Mesenteric fat pad (tissue), 1 donor: ENCODE data around the gene PRKAG2. TPM values are rescaled to one million over a fixed set of nuclear protein-coding genes. Genes with fewer than 3 reads are reported as not detected.

ENCODE experiments used
- DNase-seq: peaks from one replicate; pipeline ENCODE4 v3.0.0-alpha.2; 2020; ENCODE audit warnings: low spot score
- total RNA-seq: library from RNA; stranded (reverse); fragmentation: NEBNext Ultra II Directional; extraction: Animal tissue kit (Norgen Biotek cat#: 25700); gene quantifications from one replicate; pipeline ENCODE4 v1.2.1, GENCODE V29; 2021
- donor health status: DM: yes; HTN: yes; CAD: no.

PRKAG2 gene
- total RNA-seq, 1 donor from 2014 or later: 61.2 TPM

GRCh38 chr7:151702961-151703360 is 174.0 kb downstream of the PRKAG2 start:
- no peak for DNase-seq

GRCh38 chr7:151700586-151701165 is 176.2 kb downstream of the PRKAG2 start:
- no peak for DNase-seq

GRCh38 chr7:151699928-151700319 is 177.0 kb downstream of the PRKAG2 start:
- DNase-seq: no peak

GRCh38 chr7:151699147-151699927 is 177.6 kb downstream of the PRKAG2 start:
- DNase-seq: no peak

- DNase-seq: no peak
These were observed 179.0 kb downstream of the PRKAG2 start for GRCh38 chr7:151697942-151698341.

GRCh38 chr7:151697515-151697895 is 179.4 kb downstream of the PRKAG2 start:
- DNase-seq: no peak

GRCh38 chr7:151696721-151697514 is 180.0 kb downstream of the PRKAG2 start:
- no peak for DNase-seq

- DNase-seq: no peak
These were observed 180.9 kb downstream of the PRKAG2 start for GRCh38 chr7:151695951-151696541.

GRCh38 chr7:151694828-151695580 is 181.9 kb downstream of the PRKAG2 start:
- no peak for DNase-seq

- no peak for DNase-seq
These were observed 182.5 kb downstream of the PRKAG2 start for GRCh38 chr7:151694441-151694827.

- DNase-seq: no peak
These were observed 183.8 kb downstream of the PRKAG2 start for GRCh38 chr7:151693140-151693539.

GRCh38 chr7:151692721-151693120 is 184.2 kb downstream of the PRKAG2 start:
- no peak for DNase-seq

GRCh38 chr7:151691449-151691848 is 185.5 kb downstream of the PRKAG2 start:
- DNase-seq: no peak

GRCh38 chr7:151690606-151691005 is 186.3 kb downstream of the PRKAG2 start:
- DNase-seq: no peak

GRCh38 chr7:151689196-151689971 is 187.5 kb downstream of the PRKAG2 start:
- no peak for DNase-seq

- DNase-seq: no peak
These were observed 188.6 kb downstream of the PRKAG2 start for GRCh38 chr7:151688236-151688780.

GRCh38 chr7:151687523-151688235 is 189.2 kb downstream of the PRKAG2 start:
- DNase-seq: no peak

GRCh38 chr7:151686826-151687225 is 190.1 kb downstream of the PRKAG2 start:
- DNase-seq: no peak

- DNase-seq: no peak
These were observed 190.7 kb downstream of the PRKAG2 start for GRCh38 chr7:151686016-151686766.
